Measurements from ENCODE around the gene XYLT2. TPM values are rescaled to one million over a fixed set of nuclear protein-coding genes. Genes with fewer than 3 reads are reported as not detected.

Gene XYLT2
- total and polyA plus RNA-seq, 10 of the 15 experiments (the other 5 are each of a cell fraction or from before 2014, with no cell fraction given): 0.82 to 20.6 (median 13.0) TPM

- TF ChIP-seq ZBTB33 (IDR thresholded peaks at IDR 0.05) (no peak), RUNX3 (IDR thresholded peaks at IDR 0.05; ENCODE audit: low read length) (no peak), ZNF687 (IDR thresholded peaks at IDR 0.05) (no peak), JUND (IDR thresholded peaks at IDR 0.05; ENCODE audit: low read depth, low read length) (no peak), PML (IDR thresholded peaks at IDR 0.05; ENCODE audit: low read length) (no peak), BCL11A (IDR thresholded peaks at IDR 0.05; ENCODE audit: low read depth, low read length) (no peak), SP1 (IDR thresholded peaks at IDR 0.05; ENCODE audit: low read depth, low read length) (no peak), RB1 (IDR thresholded peaks at IDR 0.05; ENCODE audit: borderline replicate concordance) (peak; percentile 37; the same call in 1 of the 2 replicates), TCF7 (IDR thresholded peaks at IDR 0.05; ENCODE audit: borderline replicate concordance) (no peak), SUPT20H (IDR thresholded peaks at IDR 0.05; ENCODE audit: borderline replicate concordance, control insufficient read depth, low read depth, low read length) (no peak), SIX5 (IDR thresholded peaks at IDR 0.05; ENCODE audit: low read depth, low read length, severe bottlenecking) (no peak), RELB (IDR thresholded peaks at IDR 0.05; ENCODE audit: low read depth) (no peak), ZBTB4 (CRISPR knock-in tag; IDR thresholded peaks at IDR 0.05) (no peak), STAT1 (conservative IDR thresholded peaks at IDR 0.05) (no peak)
Measured at GRCh38 chr17:50297407-50297865, 48.5 kb upstream of the XYLT2 start (continued).

All from GM12878 (cell line).